GM20431 (cell line): Measurements from ENCODE around the gene SLITRK1.

Experiments
- in situ Hi-C: fragments of 300-500 bp; cut with MseI, MboI; formaldehyde crosslinking; loops from one replicate; pipeline ENCODE4 v1.15.0; 2020; ENCODE audit warnings: low sequenced_read_pairs; ENCODE audit not compliant: unreplicated experiment

SLITRK1 gene

DNA sequence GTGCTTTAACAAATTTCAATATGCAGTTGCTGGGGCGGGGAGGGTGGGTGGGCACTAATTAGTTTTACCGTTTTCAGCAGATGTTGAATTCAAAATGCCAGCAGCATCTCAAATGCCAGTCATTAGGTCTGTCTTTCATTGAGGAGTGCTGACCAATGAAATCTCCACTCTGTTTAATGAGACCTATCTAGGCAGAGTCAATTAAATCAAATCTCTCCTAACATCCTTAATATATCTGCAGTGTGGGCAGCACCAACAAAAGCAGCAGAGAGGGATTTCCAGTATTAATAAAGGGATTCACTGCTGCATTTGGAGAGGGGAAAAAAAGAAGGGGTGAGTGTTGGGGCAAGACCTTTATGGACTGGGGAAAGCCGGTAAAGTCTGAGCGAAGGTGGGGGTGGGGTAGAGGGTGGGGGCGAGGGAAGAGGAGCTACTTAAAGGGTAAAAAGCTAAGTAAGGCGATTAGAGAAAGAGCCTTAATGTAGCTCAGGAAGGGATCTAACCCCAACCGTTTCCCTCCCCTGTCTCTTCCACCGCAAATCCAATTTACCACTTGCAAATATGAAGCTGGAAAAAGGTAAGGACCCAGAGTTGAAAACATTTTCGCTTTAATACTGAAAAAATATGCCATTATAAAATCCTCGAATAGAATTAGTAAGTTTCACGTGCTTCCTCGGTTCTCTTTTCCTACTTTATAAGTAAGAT lies 4.5 kb downstream of the SLITRK1 start:
- in situ Hi-C loops = no loop called here

- in situ Hi-C loops = no loop called here
These were observed 5.7 kb downstream of the SLITRK1 start for GRCh38 chr13:83876546-83876945.

DNA sequence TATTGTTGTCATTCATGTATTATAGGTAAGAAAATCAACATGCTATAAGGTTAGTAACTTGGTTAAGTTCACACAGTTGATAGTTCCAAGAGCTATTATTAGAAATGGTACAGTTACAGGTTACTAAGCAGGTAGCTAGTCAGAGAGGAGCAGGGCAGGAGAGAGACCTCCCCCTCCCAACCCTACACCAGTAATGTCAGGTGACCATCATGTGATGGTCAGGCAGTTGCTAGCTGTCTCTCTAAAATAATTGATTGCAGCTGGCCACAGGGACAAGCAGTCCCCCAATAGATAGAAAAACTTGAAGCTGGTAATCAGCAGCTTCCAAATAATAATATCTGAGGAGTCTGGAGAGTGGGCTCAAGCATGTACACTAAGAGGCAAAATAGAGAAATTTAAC lies 14.6 kb downstream of the SLITRK1 start:
- in situ Hi-C loops = no loop called here

- in situ Hi-C loops = no loop called here
These were observed 16.8 kb downstream of the SLITRK1 start for GRCh38 chr13:83865161-83866137.

- in situ Hi-C loops = no loop called here
These were observed 28.5 kb downstream of the SLITRK1 start for GRCh38 chr13:83853771-83854170.

- in situ Hi-C loops = no loop called here
These were observed 37.2 kb downstream of the SLITRK1 start for GRCh38 chr13:83845106-83845505.

- in situ Hi-C loops = no loop called here
These were observed 43.1 kb downstream of the SLITRK1 start for GRCh38 chr13:83839146-83839545.

DNA sequence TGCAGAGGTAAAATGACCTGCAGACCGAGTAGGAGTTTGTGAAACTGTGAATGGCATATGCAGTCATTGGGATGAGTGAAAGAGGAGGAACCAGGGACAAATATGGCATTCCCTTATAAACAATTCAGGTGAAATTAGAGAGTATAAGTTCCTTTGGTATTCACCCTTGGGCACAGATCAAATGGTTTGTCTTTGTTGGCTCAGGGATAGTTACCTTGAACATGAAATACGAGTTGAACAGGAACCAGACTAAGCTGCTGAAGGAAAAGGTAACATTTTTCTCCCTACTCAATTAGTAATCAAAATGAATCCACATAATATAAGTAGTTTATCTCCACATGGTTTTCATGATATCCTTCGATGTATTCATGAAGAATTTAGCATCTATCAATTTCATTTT lies 50.5 kb downstream of the SLITRK1 start:
- in situ Hi-C loops = no loop called here

- in situ Hi-C loops = no loop called here
These were observed 52.5 kb downstream of the SLITRK1 start for GRCh38 chr13:83829810-83830209.

DNA sequence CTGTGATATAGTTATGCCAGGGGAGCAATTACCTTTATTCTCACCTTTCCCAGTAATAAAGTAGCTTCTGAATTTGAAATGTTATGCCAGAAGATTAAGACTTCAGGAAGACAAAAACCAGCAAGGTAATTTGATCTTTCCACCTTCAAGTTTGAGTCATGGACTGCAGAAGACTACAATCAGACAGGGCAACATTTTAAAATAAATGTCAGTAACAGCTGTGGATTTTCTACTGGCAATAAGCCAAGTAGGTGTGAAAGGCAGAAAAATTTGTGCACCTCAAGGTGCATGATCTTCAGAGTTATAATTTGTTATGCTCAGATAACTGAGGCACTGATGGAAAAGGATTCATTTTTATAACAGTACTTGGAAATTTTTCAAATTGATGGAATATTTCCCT lies 54.9 kb downstream of the SLITRK1 start:
- in situ Hi-C loops = no loop called here
